Lower leg skin (tissue), 4 donors: ENCODE data around the gene ADISSP. TPM values are rescaled to one million over a fixed set of nuclear protein-coding genes. Genes with fewer than 3 reads are reported as not detected.
A peak's percentile ranks its signal among the peaks of the same experiment; 100 is the strongest.

Source experiments
- DNase-seq, 2 donors: peaks; one replicate each; pipeline ENCODE4 v3.0.0-alpha.2; 2019; ENCODE audit warnings: low spot score in 2 of 2
- H3K4me3 ChIP-seq: fragments of 200-600 bp; sonication (generic); 2 replicates; pipeline ENCODE4 v1.5.1; 2017; ENCODE audit warnings: mild to moderate bottlenecking, low read depth; ENCODE audit not compliant: poor library complexity, severe bottlenecking
- CTCF ChIP-seq, 3 donors: fragments of 450-650 bp; IDR thresholded peaks; one replicate each; pipeline ENCODE4 v1.5.1; 2016; ENCODE audit warnings: antibody characterized with exemption in 3 of 3, mild to moderate bottlenecking in 3 of 3, moderate library complexity in 2 of 3
- POLR2A ChIP-seq, 2 donors: fragments of 450-650 bp; IDR thresholded peaks; one replicate each; pipeline ENCODE4 v1.6.1; 2016 to 2017; ENCODE audit warnings: antibody characterized with exemption in 2 of 2, mild to moderate bottlenecking in 1 of 2, moderate library complexity in 1 of 2
- WGBS, 2 donors: methylation state at CpG; one replicate each; pipeline ENCODE4 v1.1.5; 2018; 5-methylcytosine and 5-hydroxymethylcytosine counted together
- intact Hi-C: fragments of 100-400 bp; cut with DNase I; formaldehyde crosslinking; loops from one replicate; pipeline ENCODE4 v1.15.0; 2023; ENCODE audit warnings: low total_unique reads
- total RNA-seq, 4 donors: library from RNA; depleted of rRNA; stranded (reverse); fragments of >200 nt; gene quantifications; one replicate each; pipeline ENCODE4 v1.1.0, GENCODE V29; 2016

The ADISSP gene
- total RNA-seq, 4 donors from 2014 or later = 9.7 to 21.8 (median 15.5) TPM

- H3K4me3 ChIP-seq = no peak overlapping the region
- no peak for TF ChIP-seq CTCF (IDR thresholded peaks at IDR 0.05)
- TF ChIP-seq POLR2A (IDR thresholded peaks at IDR 0.05) = no peak
- intact Hi-C loops = no loop called here
- peak in 1 of 2 donors; percentile 57 for DNase-seq
- 44 to 47% methylated on average over 4 of the region's 4 CpGs for WGBS, 2 donors
Observed at GRCh38 chr20:3753098-3753497, 14.5 kb downstream of the ADISSP start.

- intact Hi-C loops = no loop called here
- no peak for DNase-seq
- H3K4me3 ChIP-seq = no peak overlapping the region
- TF ChIP-seq CTCF (IDR thresholded peaks at IDR 0.05) (no peak), POLR2A (IDR thresholded peaks at IDR 0.05) (no peak)
- 41 to 45% methylated on average over 13 of the region's 13 CpGs for WGBS, 2 donors
Observed at GRCh38 chr20:3752386-3752759, 15.2 kb downstream of the ADISSP start.

- no peak for TF ChIP-seq POLR2A (IDR thresholded peaks at IDR 0.05)
- no peak for TF ChIP-seq CTCF (IDR thresholded peaks at IDR 0.05)
- no peak overlapping the region for H3K4me3 ChIP-seq
- WGBS, 2 donors = 47 to 73% methylated on average over 60 to 77 of the region's 95 CpGs
- DNase-seq = peak in 1 of 2 donors; percentile 62
- intact Hi-C loops = no loop called here
Observed at GRCh38 chr20:3751675-3752385, 15.7 kb downstream of the ADISSP start.

GRCh38 chr20:3751305-3751674 lies 16.3 kb downstream of the ADISSP start:
- TF ChIP-seq CTCF (IDR thresholded peaks at IDR 0.05) (no peak), POLR2A (IDR thresholded peaks at IDR 0.05) (no peak)
- 72% methylated on average over 15 to 31 of the region's 31 CpGs for WGBS, 2 donors
- intact Hi-C loops = no loop called here
- no peak overlapping the region for H3K4me3 ChIP-seq
- DNase-seq = no peak

- DNase-seq = no peak
- WGBS, 2 donors = 67 to 73% methylated on average over 34 to 45 of the region's 72 CpGs
- no peak for TF ChIP-seq POLR2A (IDR thresholded peaks at IDR 0.05)
- TF ChIP-seq CTCF (IDR thresholded peaks at IDR 0.05) = no peak
- no peak overlapping the region for H3K4me3 ChIP-seq
- intact Hi-C loops = no loop called here
Observed at GRCh38 chr20:3749689-3750531, 17.6 kb downstream of the ADISSP start.
